ENCODE data around the gene BDP1. TPM values are rescaled to one million over a fixed set of nuclear protein-coding genes. Genes with fewer than 3 reads are reported as not detected.

Gene BDP1
- total RNA-seq = 31.7 and 32.8 TPM in 2 replicates

DNA sequence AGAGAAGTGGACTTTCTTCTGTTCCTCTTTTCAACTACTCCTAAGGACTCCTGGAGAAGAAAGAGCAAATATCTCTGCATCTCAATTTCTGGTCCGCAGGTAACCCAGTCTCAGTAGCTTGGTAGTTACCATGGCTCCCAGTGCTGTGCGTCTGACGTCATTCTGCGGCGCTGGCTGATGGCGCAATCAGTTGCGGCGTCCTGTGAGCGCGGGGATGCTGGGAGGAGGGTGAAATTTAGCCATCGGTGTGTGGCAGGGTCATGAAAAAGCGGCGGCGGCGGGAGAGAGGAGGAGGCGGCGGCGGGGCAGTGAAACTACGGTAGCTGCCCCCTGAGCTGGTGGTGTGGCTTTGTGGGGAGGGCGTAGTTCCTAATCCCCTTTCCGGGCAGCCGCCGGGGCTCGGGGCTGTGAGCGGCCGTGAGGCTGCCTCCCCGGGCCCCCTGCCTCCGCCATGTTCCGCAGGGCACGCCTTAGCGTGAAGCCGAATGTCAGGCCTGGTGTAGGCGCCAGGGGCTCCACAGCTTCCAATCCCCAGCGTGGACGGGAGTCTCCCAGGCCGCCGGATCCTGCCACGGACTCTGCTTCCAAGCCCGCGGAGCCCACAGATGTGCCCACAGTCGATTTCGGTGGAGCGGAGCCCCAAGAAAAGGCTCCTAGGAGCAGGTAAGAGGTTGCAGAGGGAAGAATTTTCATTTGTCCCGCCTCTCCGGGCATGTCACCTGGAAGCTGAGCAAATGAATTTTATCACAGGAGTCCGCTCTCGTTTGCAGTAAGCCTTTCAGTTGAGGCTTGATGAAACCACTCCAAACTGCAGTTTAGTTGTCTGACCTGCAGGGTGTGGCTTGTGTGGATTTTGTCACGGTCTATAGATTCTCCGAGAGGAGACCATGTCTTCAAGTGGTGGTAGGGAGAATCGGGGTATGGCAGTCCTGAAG is at the start of gene BDP1:
Gene BDP1, plus strand, starts transcription at position 225 of the 935 bp plus-strand sequence. Its CDS starts 227 bp downstream, at position 452.

GRCh38 chr5:71586941-71587765 is 131.7 kb downstream of the BDP1 start, which contains the start of gene MCCC2:
MCCC2 (plus strand) TSS chr5:71587340; CDS start chr5:71587426, 86 bp downstream.

Other genes starting within 250 kb of the BDP1 start
- 10.6 and 20.1 TPM in 2 replicates for gene MCCC2, start 131.7 kb downstream of the BDP1 start, total RNA-seq

Data from uterine smooth muscle cell (primary cell).